Transverse colon (tissue), 4 donors: ENCODE measurements around the gene ZNF580. TPM values are rescaled to one million over a fixed set of nuclear protein-coding genes. Genes with fewer than 3 reads are reported as not detected.

ENCODE experiments used
- DNase-seq: peaks from one replicate; pipeline ENCODE4 v3.0.0-alpha.2; 2019
- H3K27ac ChIP-seq, 4 donors: fragments of 200-600 bp; sonication (generic); 2 replicates each; pipeline ENCODE4 v1.5.1; 2016 to 2018; ENCODE audit warnings: inconsistent platforms in 4 of 4
- H3K27me3 ChIP-seq: fragments of 200-600 bp; sonication (generic); 2 replicates; pipeline ENCODE4 v1.5.1; 2017; ENCODE audit warnings: inconsistent platforms
- H3K36me3 ChIP-seq, 4 donors: fragments of 200-600 bp; sonication (generic); 2 replicates each; pipeline ENCODE4 v1.5.1; 2017 to 2019; ENCODE audit warnings: inconsistent platforms in 4 of 4
- H3K4me1 ChIP-seq, 4 donors: fragments of 200-600 bp; sonication (generic); 2 replicates each; pipeline ENCODE4 v1.5.1; 2017 to 2020; ENCODE audit warnings: inconsistent platforms in 4 of 4
- H3K4me3 ChIP-seq, 4 donors: fragments of 200-600 bp; sonication (generic); 1 replicate in 1 of 4; 2 replicates in 3 of 4; pipeline versions ENCODE4 v1.5.1 to v1.6.1; 2017 to 2019; ENCODE audit warnings: inconsistent platforms in 4 of 4
- H3K9me3 ChIP-seq, 2 donors: fragments of 200-600 bp; sonication (generic); 2 replicates each; pipeline ENCODE4 v1.5.1; 2017 to 2019; ENCODE audit warnings: inconsistent platforms in 2 of 2
- CTCF ChIP-seq, 5 experiments: fragments of 200-600 bp in 3 of 5; fragments of 450-650 bp in 2 of 5; sonication (generic) in 3 of 5; IDR thresholded peaks; 1 replicate in 2 of 5; 2 replicates in 3 of 5; pipeline ENCODE4 v1.5.1; 2016 to 2017; ENCODE audit warnings: antibody characterized with exemption in 5 of 5, inconsistent platforms in 3 of 5, mild to moderate bottlenecking in 2 of 5, moderate library complexity in 1 of 5
- EP300 ChIP-seq: sonication (generic); formaldehyde crosslinking; IDR thresholded peaks from one replicate; pipeline ENCODE4 v1.6.1; 2017; ENCODE audit warnings: antibody characterized with exemption, low read depth
- POLR2A ChIP-seq: fragments of 450-650 bp; IDR thresholded peaks from one replicate; pipeline ENCODE4 v1.6.1; 2016; ENCODE audit warnings: antibody characterized with exemption, mild to moderate bottlenecking, moderate library complexity
- POLR2AphosphoS5 ChIP-seq, 3 donors: sonication (generic); formaldehyde crosslinking; IDR thresholded peaks; one replicate each; pipeline ENCODE4 v1.6.1; 2016; ENCODE audit warnings: antibody characterized with exemption in 3 of 3
- WGBS, 2 donors: methylation state at CpG; one replicate each; pipeline ENCODE4 v1.1.5; 2018; ENCODE audit warnings: low coverage in 1 of 2; 5-methylcytosine and 5-hydroxymethylcytosine counted together
- in situ Hi-C, 4 donors: fragments of 200-750 bp; cut with MboI; loops; one replicate each; pipeline versions ENCODE4 v1.15.0 to v1.15.1; 2017; ENCODE audit warnings: low sequenced_read_pairs in 3 of 4, low pct_ligation_motif_present in 1 of 4, low pct_unique_long_range_greater_than_20kb in 1 of 4
- intact Hi-C: fragments of 100-400 bp; cut with DNase I; formaldehyde crosslinking; loops from one replicate; pipeline ENCODE4 v1.15.1; 2023; ENCODE audit warnings: low total_unique reads
- total RNA-seq, 4 donors: library from RNA; depleted of rRNA; stranded (reverse); fragments of >200 nt; gene quantifications; one replicate each; pipeline ENCODE4 v1.1.0, GENCODE V29; 2016

Gene ZNF580
- total RNA-seq, 4 donors from 2014 or later = 15.2 to 154 (median 25.7) TPM

GRCh38 chr19:55606471-55606787 is 34.4 kb upstream of the ZNF580 start:
- H3K27ac ChIP-seq = peak overlapping the region; percentile 94 to 99 (median 96)
- in situ Hi-C loops = loop anchor here in 1 of 4 donors (10.0 kb wide), 1 partner anchor 92 kb away; no protein-coding TSS in a partner anchor
- no peaks in the 10 kb centered on the region for H3K27me3 ChIP-seq
- intact Hi-C loops = loop anchor here (10.0 kb wide), 1 partner anchor 492 kb away; the partner anchor contains the start of gene PPP1R12C
- H3K36me3 ChIP-seq = no peaks in the 10 kb centered on the region
- H3K9me3 ChIP-seq = no peaks in the 10 kb centered on the region
- TF ChIP-seq EP300 (no peak), POLR2A (no peak), POLR2AphosphoS5 (IDR thresholded peaks at IDR 0.05) (no peak), CTCF (IDR thresholded peaks at IDR 0.05) (no peak)
- DNase-seq = no peak
- H3K4me3 ChIP-seq = peak overlapping the region in 3 of 4 donors; percentile 79 to 91 (median 87)
- peaks cover 12 to 33% (median 19%) of the 10 kb centered on the region in 4 donors for H3K4me1 ChIP-seq
- WGBS, 2 donors = 23% methylated on average over 12 of the region's 12 CpGs; no CpG with 5 or more reads in 1 of the 2 donors

DNA sequence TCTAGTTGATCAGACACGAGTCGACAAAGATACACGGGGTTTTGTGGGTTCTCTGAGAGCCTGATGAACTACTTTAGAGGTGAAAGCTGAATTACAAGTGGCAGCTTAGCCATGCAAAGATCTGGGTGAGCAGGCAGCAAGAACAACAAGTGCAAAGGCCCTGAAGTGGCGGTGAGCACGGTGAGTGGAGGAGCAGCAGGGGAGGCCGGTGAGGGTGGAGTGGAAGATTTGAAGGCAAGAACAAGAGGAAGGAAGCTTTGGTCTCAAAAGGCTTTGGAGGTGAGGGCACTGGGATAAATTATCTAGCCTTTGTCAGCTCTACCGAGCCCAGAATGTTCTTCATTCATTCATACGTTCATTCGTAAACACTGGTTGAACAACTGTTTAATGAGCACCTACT is 34.0 kb upstream of the ZNF580 start:
- intact Hi-C loops = loop anchor here (10.0 kb wide), 1 partner anchor 492 kb away; the partner anchor contains the start of gene PPP1R12C
- no peak for DNase-seq
- Histone ChIP-seq H3K36me3 (no peaks in the 10 kb centered on the region), H3K27me3 (no peaks in the 10 kb centered on the region), H3K4me3 (no peak overlapping the region), H3K4me1 (peaks cover 12 to 35% (median 19%) of the 10 kb centered on the region in 4 donors), H3K27ac (peak overlapping the region; percentile 94 to 99 (median 96)), H3K9me3 (no peaks in the 10 kb centered on the region)
- in situ Hi-C loops = loop anchor here in 1 of 4 donors (10.0 kb wide), 1 partner anchor 92 kb away; no protein-coding TSS in a partner anchor
- 56 to 72% methylated on average over 6 to 9 of the region's 9 CpGs for WGBS, 2 donors
- TF ChIP-seq POLR2AphosphoS5 (IDR thresholded peaks at IDR 0.05) = no peak
- no peak for TF ChIP-seq POLR2A
- no peak for TF ChIP-seq CTCF (IDR thresholded peaks at IDR 0.05)
- TF ChIP-seq EP300 = no peak

DNA sequence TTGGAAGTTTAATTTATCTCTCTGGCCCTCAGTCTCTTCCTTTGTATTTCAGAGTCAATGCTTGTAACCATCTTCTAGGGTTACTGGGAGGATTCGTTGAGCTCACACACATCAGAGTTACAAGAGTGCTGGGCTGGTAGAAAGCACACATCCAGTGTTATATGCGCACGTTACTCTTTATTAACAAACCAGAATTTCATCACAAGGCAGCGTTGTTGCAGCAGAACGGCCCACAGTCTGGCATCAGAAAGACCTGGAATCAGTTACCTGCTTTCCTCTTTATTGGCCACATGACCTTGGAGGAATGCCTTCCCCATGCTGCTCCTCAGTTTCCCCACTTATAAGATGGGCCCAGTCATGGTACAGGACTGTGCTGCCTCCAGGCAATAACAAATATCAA is 31.5 kb upstream of the ZNF580 start:
- no peaks in the 10 kb centered on the region for H3K36me3 ChIP-seq
- intact Hi-C loops (loop anchor here (10.0 kb wide), 1 partner anchor 495 kb away; the partner anchor contains the start of gene PPP1R12C), in situ Hi-C loops (loop anchor here in 1 of 4 donors (10.0 kb wide), 1 partner anchor 95 kb away; no protein-coding TSS in a partner anchor)
- TF ChIP-seq EP300 (no peak), POLR2A (no peak), POLR2AphosphoS5 (IDR thresholded peaks at IDR 0.05) (no peak), CTCF (IDR thresholded peaks at IDR 0.05) (no peak)
- H3K4me3 ChIP-seq = no peak overlapping the region
- no peaks in the 10 kb centered on the region for H3K9me3 ChIP-seq
- WGBS, 2 donors = 95 to 97% methylated on average over 5 of the region's 5 CpGs
- no peaks in the 10 kb centered on the region for H3K27me3 ChIP-seq
- H3K27ac ChIP-seq = no peak overlapping the region
- peaks cover 10 to 26% (median 16%) of the 10 kb centered on the region in 4 donors for H3K4me1 ChIP-seq
- no peak for DNase-seq

GRCh38 chr19:55611300-55611982 is 29.4 kb upstream of the ZNF580 start:
- intact Hi-C loops = loop anchor here (10.0 kb wide), 1 partner anchor 97 kb away; no protein-coding TSS in a partner anchor
- Histone ChIP-seq H3K36me3 (peaks cover 0 to 14% (median 5%) of the 10 kb centered on the region in 4 donors), H3K4me3 (no peak overlapping the region), H3K9me3 (no peaks in the 10 kb centered on the region), H3K27ac (no peak overlapping the region), H3K27me3 (no peaks in the 10 kb centered on the region), H3K4me1 (peaks cover 4 to 13% (median 5%) of the 10 kb centered on the region in 4 donors)
- 80 to 95% methylated on average over 3 to 15 of the region's 15 CpGs for WGBS, 2 donors
- TF ChIP-seq EP300 (no peak), POLR2AphosphoS5 (IDR thresholded peaks at IDR 0.05) (no peak), POLR2A (no peak), CTCF (IDR thresholded peaks at IDR 0.05) (no peak)
- in situ Hi-C loops = no loop called here
- DNase-seq = no peak
